ENCODE results near the gene MYCL.

GRCh38 chr1:39915499-39916129 is 13.9 kb upstream of the MYCL start:
- no peak for TF ChIP-seq CTCF (IDR thresholded peaks at IDR 0.05 in 8 of 11, conservative IDR thresholded peaks at IDR 0.05 in 3 of 11)
- TF ChIP-seq POLR2AphosphoS5 (IDR thresholded peaks at IDR 0.05) = no peak
- TF ChIP-seq POLR2A (IDR thresholded peaks at IDR 0.05) = no peak

Measured in spleen (tissue), 7 donors.